ENCODE data around the gene CD276.

CD276 gene

GRCh38 chr15:73751899-73752805, 68.0 kb downstream of the CD276 start:
- in situ Hi-C loops (cut with MboI; ENCODE audit: low pct_unique_long_range_greater_than_20kb, low sequenced_read_pairs, unreplicated experiment): no loop called here
- TF ChIP-seq CTCF (IDR thresholded peaks at IDR 0.05; ENCODE audit: extremely low read depth, insufficient read depth, missing control alignments): no peak

DNA sequence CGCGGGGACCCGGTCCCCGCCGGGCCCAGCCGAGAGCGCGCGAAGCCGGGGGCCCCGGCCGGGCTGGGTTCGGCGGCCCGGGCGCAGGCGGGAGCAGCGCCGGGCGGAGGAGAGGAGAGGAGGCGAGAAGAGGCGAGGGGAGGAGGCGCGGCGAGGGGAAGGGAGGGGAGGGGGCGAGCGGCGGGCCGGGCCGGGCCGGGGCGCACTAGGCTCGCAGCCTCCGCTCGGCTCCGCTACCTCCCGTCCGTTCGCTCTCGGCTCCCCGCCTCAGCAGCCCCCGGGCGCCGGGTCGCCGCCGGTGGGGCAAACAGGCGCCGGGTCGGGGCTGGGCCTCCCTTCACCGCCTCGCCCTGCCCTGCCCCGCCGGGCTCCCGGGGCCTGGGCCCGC, 68.6 kb downstream of the CD276 start:
- in situ Hi-C loops (cut with MboI; ENCODE audit: low pct_unique_long_range_greater_than_20kb, low sequenced_read_pairs, unreplicated experiment): no loop called here
- TF ChIP-seq CTCF (IDR thresholded peaks at IDR 0.05; ENCODE audit: extremely low read depth, insufficient read depth, missing control alignments): no peak
- DNase-seq (ENCODE audit: low spot score): no peak

More at GRCh38 chr15:73751899-73752805, 68.0 kb downstream of the CD276 start:
- no peak for DNase-seq (ENCODE audit: low spot score)

- in situ Hi-C loops (cut with MboI; ENCODE audit: low pct_unique_long_range_greater_than_20kb, low sequenced_read_pairs, unreplicated experiment): no loop called here
- DNase-seq (ENCODE audit: low spot score): no peak
- no peak for TF ChIP-seq CTCF (IDR thresholded peaks at IDR 0.05; ENCODE audit: extremely low read depth, insufficient read depth, missing control alignments)
Measured at GRCh38 chr15:73753250-73754130, 69.3 kb downstream of the CD276 start, which contains the start of gene INSYN1. Gene INSYN1 (minus strand): TSS chr15:73753351. CDS start chr15:73751130, 2,221 bp downstream.

- DNase-seq (ENCODE audit: low spot score): no peak
- TF ChIP-seq CTCF (IDR thresholded peaks at IDR 0.05; ENCODE audit: extremely low read depth, insufficient read depth, missing control alignments): no peak
- in situ Hi-C loops (cut with MboI; ENCODE audit: low pct_unique_long_range_greater_than_20kb, low sequenced_read_pairs, unreplicated experiment): no loop called here
Measured at GRCh38 chr15:73754461-73754860, 70.3 kb downstream of the CD276 start.

GRCh38 chr15:73755481-73755880, 71.3 kb downstream of the CD276 start:
- in situ Hi-C loops (cut with MboI; ENCODE audit: low pct_unique_long_range_greater_than_20kb, low sequenced_read_pairs, unreplicated experiment): no loop called here
- DNase-seq (ENCODE audit: low spot score): no peak
- no peak for TF ChIP-seq CTCF (IDR thresholded peaks at IDR 0.05; ENCODE audit: extremely low read depth, insufficient read depth, missing control alignments)

DNA sequence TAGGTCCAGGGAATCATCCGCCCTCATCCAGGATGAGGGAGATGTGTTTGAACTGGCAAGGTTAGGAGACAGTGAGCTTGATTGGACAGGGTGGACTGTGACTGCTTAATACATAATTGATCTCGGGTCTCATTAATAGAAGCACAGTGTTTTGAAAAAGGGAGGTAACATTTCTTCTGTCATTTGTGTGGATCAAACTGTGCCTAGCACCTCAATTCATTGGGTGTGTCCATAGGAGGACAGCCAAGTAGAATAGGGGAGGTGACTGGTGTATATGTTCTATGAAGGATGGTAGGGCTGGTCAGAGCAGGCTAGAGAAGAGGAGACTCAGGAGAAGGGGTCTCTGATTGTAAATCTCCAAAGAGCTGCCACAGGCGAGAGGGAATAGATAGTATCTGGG, 71.8 kb downstream of the CD276 start:
- in situ Hi-C loops (cut with MboI; ENCODE audit: low pct_unique_long_range_greater_than_20kb, low sequenced_read_pairs, unreplicated experiment): no loop called here
- no peak for TF ChIP-seq CTCF (IDR thresholded peaks at IDR 0.05; ENCODE audit: extremely low read depth, insufficient read depth, missing control alignments)
- DNase-seq (ENCODE audit: low spot score): no peak

Measured in GM13977 (cell line).